NCI-H128 (cell line): ENCODE results near the gene RNF113A.
"Not testable (repeated sequence)": the region's sequence is repeated elsewhere in the genome, so short reads cannot be mapped to it uniquely, and the experiment has no call there.

Source experiments
- DNase-seq: peaks from one replicate; lab custom pipeline; 2025; ENCODE audit not compliant: unreplicated experiment; lab: John Stamatoyannopoulos, UW

The RNF113A gene

DNA sequence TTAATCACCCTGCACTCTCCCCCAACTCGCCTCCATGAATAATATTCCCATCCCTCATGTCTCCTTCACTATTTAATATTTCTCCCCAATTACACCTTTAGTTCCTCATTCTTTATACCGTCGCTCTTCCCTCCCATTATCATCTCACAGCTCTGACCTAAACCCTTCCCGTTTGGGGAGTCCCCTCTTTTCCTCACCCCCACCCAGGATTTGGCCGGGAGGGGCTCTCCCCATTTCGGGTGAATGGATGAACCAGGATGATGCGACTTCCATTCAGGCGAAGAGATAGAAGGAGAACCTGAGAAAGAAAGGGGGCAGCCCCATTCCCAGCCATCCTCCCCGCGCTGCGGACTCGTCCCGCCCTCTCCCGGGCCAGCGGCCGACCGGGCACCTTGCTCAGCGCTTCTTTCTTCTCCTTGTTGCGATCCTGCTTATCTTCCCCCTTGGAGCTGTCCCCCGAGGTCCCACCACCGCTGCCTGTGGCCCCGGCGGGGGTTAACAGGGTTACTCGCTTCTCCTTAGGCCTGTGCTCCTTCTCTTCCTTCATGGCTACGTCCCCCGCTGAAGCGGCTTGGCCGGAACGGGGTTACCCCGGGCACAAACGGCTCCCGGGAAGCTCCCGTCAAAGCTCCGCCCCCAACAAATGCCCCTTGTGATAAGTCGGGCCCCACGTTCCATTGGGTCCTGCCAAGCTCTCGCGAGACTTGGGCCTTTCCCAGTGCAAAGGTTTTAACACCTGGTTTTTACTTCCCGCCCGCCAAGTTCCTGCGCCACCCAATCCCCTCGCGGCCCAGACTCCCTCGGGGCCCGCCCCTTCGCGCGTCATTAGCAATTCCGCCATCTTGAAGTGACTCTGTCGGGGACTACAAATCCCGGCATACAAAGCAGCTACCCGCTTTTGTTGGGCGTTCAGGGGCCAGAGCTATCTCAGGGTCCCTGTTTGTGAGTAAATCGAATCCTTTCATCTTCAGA, 18.9 kb downstream of the RNF113A start, which contains the start of gene UPF3B:
Gene UPF3B (minus strand): TSS at position 582 of the 972 bp plus-strand sequence. CDS start 35 bp downstream, at position 547.
- peak; percentile 96 for DNase-seq

DNA sequence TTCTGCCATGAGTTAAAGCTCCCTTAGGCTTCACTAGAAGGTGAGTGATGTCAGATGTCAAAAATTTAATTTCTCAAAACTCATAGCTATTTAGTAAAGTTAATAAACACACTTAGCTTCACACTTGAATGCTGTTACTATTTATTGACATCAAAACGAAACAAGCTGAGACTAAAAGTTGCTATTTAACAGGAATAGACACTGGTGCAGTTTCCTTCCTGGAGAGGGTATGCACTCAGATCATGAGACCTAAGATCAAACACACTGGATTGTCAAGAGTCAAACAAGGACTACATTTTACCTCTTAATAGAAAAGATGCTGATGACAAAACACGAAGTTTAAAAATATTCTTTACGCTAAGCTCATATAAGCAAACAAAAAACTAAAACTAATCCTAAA, 37.6 kb downstream of the RNF113A start:
- DNase-seq: no peak

DNA sequence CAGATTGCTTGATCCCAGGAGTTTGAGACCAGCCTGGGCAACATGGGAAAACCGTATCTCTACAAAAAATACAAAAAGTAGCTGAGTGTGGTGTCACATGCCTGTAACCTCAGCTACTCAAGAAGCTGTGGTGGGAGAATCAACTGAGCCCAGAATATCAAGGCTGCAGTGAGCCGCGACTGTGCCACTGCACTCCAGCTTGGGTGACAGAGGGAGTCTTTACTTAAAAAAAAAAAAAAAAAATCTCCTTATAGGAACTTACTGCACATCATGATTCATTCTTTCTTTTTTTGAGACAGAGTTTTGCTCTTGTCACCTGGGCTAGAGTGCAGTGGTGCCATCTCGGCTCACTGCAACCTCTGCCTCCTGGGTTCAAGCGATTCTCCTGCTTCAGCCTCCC, 43.1 kb downstream of the RNF113A start:
- no peak for DNase-seq

DNA sequence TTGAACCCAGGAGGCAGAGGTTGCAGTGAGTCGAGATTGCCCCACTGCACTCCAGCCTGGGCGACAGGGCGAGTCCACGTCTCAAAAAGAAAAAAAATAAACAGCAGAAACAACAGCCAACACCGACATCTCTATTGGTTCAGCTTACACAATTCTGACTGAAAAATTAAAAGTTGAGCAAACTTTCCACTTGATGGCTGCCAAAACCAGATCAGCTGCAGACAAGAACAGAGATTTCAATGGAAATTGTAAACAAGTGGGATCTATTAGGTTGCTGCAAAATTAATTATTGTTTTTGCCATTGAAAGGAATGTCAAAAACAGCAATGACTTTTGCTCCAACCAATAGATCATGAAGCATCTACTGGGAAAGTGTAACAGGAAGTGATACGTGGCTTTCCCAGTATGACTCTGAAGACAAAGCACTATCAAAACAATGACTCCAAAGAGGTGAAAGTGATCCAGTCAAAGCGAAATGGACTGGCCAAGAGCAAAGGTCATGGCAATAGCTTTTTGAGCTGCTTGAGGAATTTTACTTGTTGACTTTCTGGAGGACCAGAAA, 45.1 kb downstream of the RNF113A start:
- no peak for DNase-seq

DNA sequence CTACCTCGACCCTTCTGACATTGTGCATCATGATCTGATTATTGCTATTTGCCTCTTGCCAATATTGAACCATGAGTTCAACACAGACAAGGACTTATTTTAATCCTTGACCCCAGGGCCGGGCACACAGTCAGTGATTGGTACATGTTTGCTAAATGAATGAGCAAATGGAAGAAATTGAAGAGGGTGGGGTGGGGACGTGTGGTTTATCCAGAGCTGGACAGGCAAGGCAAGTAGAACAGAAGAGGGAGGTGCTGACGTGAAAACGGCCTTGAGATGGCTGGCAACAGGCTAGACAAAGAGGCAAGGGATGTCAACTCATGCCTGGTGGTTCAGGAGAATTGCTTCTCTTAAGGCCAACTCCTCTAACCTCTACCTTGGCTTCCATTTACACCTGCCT, 47.3 kb downstream of the RNF113A start:
- not testable (repeated sequence) for DNase-seq

DNA sequence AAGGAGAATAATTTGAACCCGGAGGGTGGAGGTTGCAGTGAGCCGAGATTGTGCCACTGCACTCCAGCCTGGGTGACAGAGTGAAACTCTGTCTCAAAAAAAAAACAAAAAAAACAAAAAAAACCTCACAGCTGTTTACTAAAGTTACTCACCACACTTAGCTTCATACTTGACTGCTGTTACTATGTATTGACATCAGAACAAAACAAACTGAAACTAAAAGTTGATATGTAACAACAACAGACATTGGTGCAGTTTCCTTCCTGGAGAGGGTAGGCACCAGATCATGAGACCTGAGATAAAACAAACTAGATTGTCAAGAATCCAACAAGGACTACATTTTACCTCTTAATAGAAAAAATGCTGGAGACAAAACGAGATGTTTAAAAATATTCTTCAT, 49.8 kb downstream of the RNF113A start:
- DNase-seq: not testable (repeated sequence)
